HepG2 (cell line): ENCODE results near the gene AKTIP. TPM values are rescaled to one million over a fixed set of nuclear protein-coding genes. Genes with fewer than 3 reads are reported as not detected.

ENCODE experiments used
- ATAC-seq: fragments of 200-7000 bp; cut with Tn5 transposase; 3 replicates; pipeline ENCODE4 v1.9.1; 2020; ENCODE audit warnings: mild to moderate bottlenecking, moderate library complexity
- BruUV-seq: library from RNA; stranded (reverse); fragments of 400-500 nt; replicated peaks from 2 replicates; lab custom pipeline; 2021; lab: Mats Ljungman, UMichigan
- CTCF ChIA-PET: fragments of 300-600 bp; formaldehyde crosslinking; extraction: SDS; loops from one replicate; lab custom pipeline; 2021; ENCODE audit warnings: low total read pairs, inconsistent platforms, low intra/inter-chr PET ratio; lab: Yijun Ruan, JAX
- POLR2A ChIA-PET: fragments of 350-600 bp; sonication (Branson Sonifier 250); formaldehyde crosslinking; loops from one replicate; lab custom pipeline; 2020; ENCODE audit warnings: antibody characterized with exemption, inconsistent platforms; lab: Yijun Ruan, JAX
- DNase-seq: peaks from one replicate; pipeline ENCODE4 v3.0.0-alpha.2; 2015; ENCODE audit warnings: low spot score
- FAIRE-seq: peaks from 3 replicates; lab custom pipeline; 2011; peaks lifted over from hg19 to GRCh38; lab: Jason Lieb, UNC
- H2AFZ ChIP-seq: one replicate; pipeline ENCODE4 v1.6.1; 2011; ENCODE audit warnings: low read length, inconsistent platforms
- H3K27ac ChIP-seq: fragments of 300-600 bp; 3 replicates; pipeline ENCODE4 v1.8.0; 2011; ENCODE audit warnings: mixed run types, mild to moderate bottlenecking, mixed read lengths, low read length, inconsistent platforms; ENCODE audit not compliant: insufficient read depth; ENCODE audit errors: extremely low read length
- H3K27me3 ChIP-seq, 2 experiments: fragments of 200-600 bp in 1 of 2; 2 replicates in 1 of 2; 3 replicates in 1 of 2; pipeline versions ENCODE4 v1.6.0 to v1.8.0; 2011; ENCODE audit warnings: low read length in 2 of 2, mild to moderate bottlenecking in 2 of 2, moderate library complexity in 2 of 2, inconsistent platforms in 1 of 2; ENCODE audit not compliant: insufficient read depth in 2 of 2, control insufficient read depth in 1 of 2
- H3K36me3 ChIP-seq, 2 experiments: fragments of 200-600 bp in 1 of 2; replicated peaks in 1 of 2; 2 replicates in 1 of 2; 3 replicates in 1 of 2; pipeline versions ENCODE4 v1.5.1 to v1.8.0; 2011; ENCODE audit warnings: low read length in 2 of 2, inconsistent platforms in 1 of 2; ENCODE audit not compliant: insufficient read depth in 2 of 2, control insufficient read depth in 1 of 2
- H3K4me1 ChIP-seq: 2 replicates; pipeline ENCODE4 v1.5.1; 2012; ENCODE audit warnings: low read length, inconsistent platforms; ENCODE audit not compliant: insufficient read depth
- H3K4me2 ChIP-seq: 2 replicates; pipeline ENCODE4 v1.6.0; 2011; ENCODE audit warnings: low read depth, low read length, inconsistent platforms
- H3K4me3 ChIP-seq, 3 experiments: fragments of 200-600 bp in 1 of 3; sonication (generic), shearing (Covaris generic) in 1 of 3; replicated peaks in 1 of 3; 2 replicates each; pipeline ENCODE4 v1.5.1; 2011 to 2016; ENCODE audit warnings: low read length in 3 of 3, inconsistent platforms in 2 of 3, low read depth in 2 of 3, mild to moderate bottlenecking in 2 of 3, control low read depth in 1 of 3, mixed read lengths in 1 of 3; ENCODE audit not compliant: insufficient read depth in 1 of 3
- H3K79me2 ChIP-seq: one replicate; pipeline ENCODE4 v1.6.1; 2011; ENCODE audit warnings: low read length, inconsistent platforms; ENCODE audit not compliant: insufficient read depth
- H3K9ac ChIP-seq: 2 replicates; pipeline ENCODE4 v1.6.0; 2011; ENCODE audit warnings: mild to moderate bottlenecking, low read depth, low read length, inconsistent platforms; ENCODE audit not compliant: insufficient read depth
- H3K9me3 ChIP-seq: 2 replicates; pipeline ENCODE4 v1.5.1; 2012; ENCODE audit warnings: mild to moderate bottlenecking, low read length
- H4K20me1 ChIP-seq: 2 replicates; pipeline ENCODE4 v1.6.0; 2011; ENCODE audit warnings: inconsistent platforms, mild to moderate bottlenecking, low read length, moderate library complexity; ENCODE audit not compliant: insufficient read depth
- BRCA1 ChIP-seq: sonication (generic); formaldehyde crosslinking; IDR thresholded peaks from 2 replicates; pipeline ENCODE4 v1.4.0; 2020; ENCODE audit warnings: missing genetic modification reagents
- CSRNP1 ChIP-seq: sonication (generic); formaldehyde crosslinking; IDR thresholded peaks from 2 replicates; pipeline ENCODE4 v1.8.1; 2023; ENCODE audit warnings: mild to moderate bottlenecking, missing genetic modification reagents
- GFI1 ChIP-seq: sonication (generic); formaldehyde crosslinking; IDR thresholded peaks from 2 replicates; pipeline ENCODE4 v1.5.0; 2020; ENCODE audit warnings: missing genetic modification reagents, mild to moderate bottlenecking, borderline replicate concordance
- HMG20A ChIP-seq: IDR thresholded peaks from 2 replicates; pipeline ENCODE4 v1.6.1; 2016; ENCODE audit warnings: borderline replicate concordance
- IRF2 ChIP-seq: IDR thresholded peaks from 2 replicates; pipeline ENCODE4 v1.6.1; 2018; ENCODE audit warnings: missing genetic modification reagents, missing compliant biosample characterization
- KAT2B ChIP-seq: fragments of 150-350 bp; IDR thresholded peaks from 2 replicates; pipeline ENCODE4 v1.6.1; 2014; ENCODE audit warnings: low read depth, low read length, borderline replicate concordance
- KLF6 ChIP-seq: IDR thresholded peaks from 2 replicates; pipeline ENCODE4 v1.8.0; 2016; ENCODE audit warnings: missing biosample characterization, missing genetic modification reagents
- NCOA1 ChIP-seq: sonication (generic); formaldehyde crosslinking; IDR thresholded peaks from 2 replicates; pipeline ENCODE4 v1.9.0; 2021; ENCODE audit warnings: missing genetic modification reagents
- PRMT3 ChIP-seq: sonication (generic); formaldehyde crosslinking; IDR thresholded peaks from 2 replicates; pipeline ENCODE4 v1.8.1; 2022; ENCODE audit warnings: low read depth, mild to moderate bottlenecking, moderate library complexity, missing genetic modification reagents, borderline replicate concordance
- RXRB ChIP-seq: IDR thresholded peaks from 2 replicates; pipeline ENCODE4 v1.6.1; 2016; ENCODE audit warnings: borderline replicate concordance, missing genetic modification reagents, missing compliant biosample characterization
- SIX4 ChIP-seq: sonication (generic); formaldehyde crosslinking; IDR thresholded peaks from 2 replicates; pipeline ENCODE4 v1.4.0; 2020; ENCODE audit warnings: missing genetic modification reagents
- ZBED4 ChIP-seq: sonication (generic); formaldehyde crosslinking; IDR thresholded peaks from 2 replicates; pipeline ENCODE4 v1.4.0; 2020; ENCODE audit warnings: missing genetic modification reagents, borderline replicate concordance
- ZFP62 ChIP-seq: sonication (generic); formaldehyde crosslinking; IDR thresholded peaks from 2 replicates; pipeline ENCODE4 v1.4.0; 2020; ENCODE audit warnings: missing genetic modification reagents
- WGBS: methylation state at CpG from one replicate; pipeline ENCODE4 v1.1.6; 2017; ENCODE audit warnings: low lambda C conversion rate; 5-methylcytosine and 5-hydroxymethylcytosine counted together
- in situ Hi-C: cut with HindIII; loops from 2 replicates; pipeline ENCODE4 v1.10.0; 2017; ENCODE audit warnings: low pct_unique_long_range_greater_than_20kb; ENCODE audit not compliant: extremely low pct_ligation_motif_present
- intact Hi-C: fragments of 100-400 bp; cut with micrococcal nuclease; formaldehyde crosslinking; loops from one replicate; pipeline ENCODE4 v1.10.0; 2022; ENCODE audit not compliant: unreplicated experiment
- polyA plus RNA-seq, 8 experiments: library from polyadenylated mRNA; depleted of rRNA in 3 of 8; stranded (reverse) in 7 of 8; unstranded in 1 of 8; fragments of >200 nt; fragmentation: Illumina TruSeq in 4 of 8; extraction: Trizol in 4 of 8; gene quantifications; 2 replicates each; pipeline versions ENCODE4 v1.2.1 to v1.2.3, GENCODE V29; 2011 to 2016; ENCODE audit warnings: low read depth in 4 of 8, missing spikeins in 1 of 8, mixed read lengths in 1 of 8; ENCODE audit not compliant: insufficient read depth in 1 of 8
- total RNA-seq, 5 experiments: library from RNA; depleted of rRNA; stranded (reverse); fragments of >200 nt; fragmentation: Illumina TruSeq; extraction: Trizol; gene quantifications; 2 replicates each; pipeline ENCODE4 v1.2.3, GENCODE V29; 2016; ENCODE audit warnings: low read depth in 1 of 5

AKTIP gene
- total and polyA plus RNA-seq, 2 of the 13 experiments (the other 11 are each of a cell fraction or from before 2014, with no cell fraction given) = 28.8 to 49.0 TPM

- H3K9me3 ChIP-seq = no peaks in the 10 kb centered on the region
- intact Hi-C loops = no loop called here
- TF ChIP-seq KLF6 = no peak
- TF ChIP-seq PRMT3 = no peak
- TF ChIP-seq RXRB (CRISPR knock-in tag) = no peak
- TF ChIP-seq IRF2 (CRISPR knock-in tag) = no peak
- no peak for TF ChIP-seq HMG20A
- no peak for TF ChIP-seq BRCA1 (CRISPR knock-in tag)
- no peak for TF ChIP-seq CSRNP1 (CRISPR knock-in tag)
- no peak for TF ChIP-seq GFI1 (CRISPR knock-in tag)
- TF ChIP-seq ZBED4 (CRISPR knock-in tag) = no peak
- TF ChIP-seq SIX4 = no peak
- TF ChIP-seq KAT2B = no peak
- TF ChIP-seq NCOA1 (CRISPR knock-in tag) = no peak
- TF ChIP-seq ZFP62 (CRISPR knock-in tag) = no peak
- CTCF ChIA-PET = no interaction called here
- H4K20me1 ChIP-seq = no peaks in the 10 kb centered on the region
- DNase-seq = no peak
- ATAC-seq = no peak
- peaks cover 24% of the 10 kb centered on the region for H3K4me1 ChIP-seq
- POLR2A ChIA-PET = interaction anchor here (2.0 kb wide), 1 partner anchor 27 kb away, joined by 6 read pairs; the partner anchor contains the start of gene AKTIP
- H3K4me3 ChIP-seq = no peak overlapping the region
- BruUV-seq = no TSS peak
- H3K27ac ChIP-seq = no peak overlapping the region
- FAIRE-seq = no peak
- H2AFZ ChIP-seq = no peak overlapping the region
- H3K79me2 ChIP-seq = no peaks in the 10 kb centered on the region
- H3K4me2 ChIP-seq = no peak overlapping the region
- in situ Hi-C loops = no loop called here
- no peaks in the 10 kb centered on the region; a peak in 3 of 5 replicates for H3K27me3 ChIP-seq
- no peaks in the 10 kb centered on the region for H3K36me3 ChIP-seq
- no peak overlapping the region for H3K9ac ChIP-seq
- WGBS = 60% methylated on average over 10 of the region's 10 CpGs
Measured at GRCh38 chr16:53530046-53530445, 27.0 kb upstream of the AKTIP start.
